ENCODE measurements around the gene FAM217A. TPM values are rescaled to one million over a fixed set of nuclear protein-coding genes. Genes with fewer than 3 reads are reported as not detected.

Gene FAM217A
- total and polyA plus RNA-seq, 2 of the 13 experiments (the other 11 are each of a cell fraction or from before 2014, with no cell fraction given) = not detected

DNA sequence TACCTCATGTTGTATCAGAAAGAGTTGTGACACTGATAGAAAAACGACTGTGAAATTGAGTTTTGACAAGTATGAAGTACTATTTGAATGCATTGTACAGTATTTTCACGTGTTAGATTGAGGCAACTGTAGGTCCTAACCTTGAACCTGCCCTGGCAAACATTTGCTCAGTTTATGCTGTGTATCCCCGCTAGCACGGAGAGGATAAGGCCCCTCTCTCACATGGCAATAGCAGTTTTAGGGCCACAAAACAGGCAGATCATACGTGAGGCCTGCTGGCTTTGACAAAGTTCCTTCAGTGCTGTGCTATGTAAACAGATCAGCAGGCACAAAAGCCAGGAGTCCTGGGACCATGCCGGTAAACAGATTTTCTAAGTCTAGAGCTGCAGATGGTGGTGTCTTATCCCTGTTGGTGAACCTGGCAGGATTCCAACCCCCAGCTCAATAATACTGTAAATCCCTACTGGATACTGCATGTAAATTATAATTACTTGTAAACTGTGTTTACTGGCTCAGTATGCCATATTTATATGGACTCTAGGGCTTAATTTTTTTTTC is 23.8 kb upstream of the FAM217A start (continued):
- TF ChIP-seq EHMT2 (IDR thresholded peaks at IDR 0.05; ENCODE audit: borderline replicate concordance, low read depth, low read length) = no peak
- peak; percentile 97 for TF ChIP-seq TBX2 (CRISPR knock-in tag; IDR thresholded peaks at IDR 0.05; ENCODE audit: borderline replicate concordance)
- TF ChIP-seq ZNF225 (CRISPR knock-in tag; IDR thresholded peaks at IDR 0.05) = no peak
- TF ChIP-seq KAT8 (CRISPR knock-in tag; IDR thresholded peaks at IDR 0.05) = peak; percentile 75
- peak; percentile 78; the same call in 1 of the 2 replicates for TF ChIP-seq RBAK (CRISPR knock-in tag; IDR thresholded peaks at IDR 0.05)
- 0 out of 2 replicates have a peak, but pooled peaks have one; percentile 33 for TF ChIP-seq NFYB (CRISPR knock-in tag; IDR thresholded peaks at IDR 0.05)
- TF ChIP-seq NFRKB (IDR thresholded peaks at IDR 0.05) = no peak
- TF ChIP-seq, protein P1, sequence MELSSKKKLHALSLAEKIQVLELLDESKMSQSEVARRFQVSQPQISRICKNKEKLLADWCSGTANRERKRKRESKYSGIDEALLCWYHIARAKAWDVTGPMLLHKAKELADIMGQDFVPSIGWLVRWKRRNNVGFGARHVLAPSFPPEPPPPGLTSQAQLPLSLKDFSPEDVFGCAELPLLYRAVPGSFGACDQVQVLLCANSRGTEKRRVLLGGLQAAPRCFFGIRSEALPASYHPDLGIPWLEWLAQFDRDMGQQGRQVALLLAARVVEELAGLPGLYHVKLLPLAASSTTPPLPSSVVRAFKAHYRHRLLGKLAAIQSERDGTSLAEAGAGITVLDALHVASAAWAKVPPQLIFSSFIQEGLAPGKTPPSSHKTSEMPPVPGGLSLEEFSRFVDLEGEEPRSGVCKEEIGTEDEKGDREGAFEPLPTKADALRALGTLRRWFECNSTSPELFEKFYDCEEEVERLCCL (CRISPR knock-in tag; IDR thresholded peaks at IDR 0.05; ENCODE audit: borderline replicate concordance) = no peak
- no peak for TF ChIP-seq YY1 (IDR thresholded peaks at IDR 0.05; ENCODE audit: insufficient read depth, insufficient replicate concordance, low read depth, low read length)
- TF ChIP-seq, protein P2, sequence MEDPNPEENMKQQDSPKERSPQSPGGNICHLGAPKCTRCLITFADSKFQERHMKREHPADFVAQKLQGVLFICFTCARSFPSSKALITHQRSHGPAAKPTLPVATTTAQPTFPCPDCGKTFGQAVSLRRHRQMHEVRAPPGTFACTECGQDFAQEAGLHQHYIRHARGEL (CRISPR knock-in tag; IDR thresholded peaks at IDR 0.05) = no peak
- no peak for TF ChIP-seq RARG (CRISPR knock-in tag; IDR thresholded peaks at IDR 0.05; ENCODE audit: low read depth)
- TF ChIP-seq MLLT10 (CRISPR knock-in tag; IDR thresholded peaks at IDR 0.05) = no peak
- TF ChIP-seq KDM1A (CRISPR knock-in tag; IDR thresholded peaks at IDR 0.05) = peak; percentile 58; the same call in 1 of the 2 replicates
- TF ChIP-seq ZNF207 (IDR thresholded peaks at IDR 0.05; ENCODE audit: borderline replicate concordance) = no peak
- TF ChIP-seq STAG1 (CRISPR knock-in tag; IDR thresholded peaks at IDR 0.05) = no peak; the same call in 1 of the 2 replicates
- TF ChIP-seq FLYWCH1 (CRISPR knock-in tag; IDR thresholded peaks at IDR 0.05) = no peak
- TF ChIP-seq KDM6A (CRISPR knock-in tag; IDR thresholded peaks at IDR 0.05; ENCODE audit: low read depth) = peak; percentile 89
- peak; percentile 97; the same call in 1 of the 2 replicates for TF ChIP-seq FOXJ3 (CRISPR knock-in tag; IDR thresholded peaks at IDR 0.05; ENCODE audit: borderline replicate concordance)
- TF ChIP-seq SRF (IDR thresholded peaks at IDR 0.05; ENCODE audit: low read depth, low read length) = no peak
- no peak for TF ChIP-seq NFKB2 (CRISPR knock-in tag; IDR thresholded peaks at IDR 0.05; ENCODE audit: borderline replicate concordance)
- peak; percentile 41 for TF ChIP-seq ASH2L (IDR thresholded peaks at IDR 0.05; ENCODE audit: insufficient read length, low read depth, low read length)
- TF ChIP-seq, protein P3, sequence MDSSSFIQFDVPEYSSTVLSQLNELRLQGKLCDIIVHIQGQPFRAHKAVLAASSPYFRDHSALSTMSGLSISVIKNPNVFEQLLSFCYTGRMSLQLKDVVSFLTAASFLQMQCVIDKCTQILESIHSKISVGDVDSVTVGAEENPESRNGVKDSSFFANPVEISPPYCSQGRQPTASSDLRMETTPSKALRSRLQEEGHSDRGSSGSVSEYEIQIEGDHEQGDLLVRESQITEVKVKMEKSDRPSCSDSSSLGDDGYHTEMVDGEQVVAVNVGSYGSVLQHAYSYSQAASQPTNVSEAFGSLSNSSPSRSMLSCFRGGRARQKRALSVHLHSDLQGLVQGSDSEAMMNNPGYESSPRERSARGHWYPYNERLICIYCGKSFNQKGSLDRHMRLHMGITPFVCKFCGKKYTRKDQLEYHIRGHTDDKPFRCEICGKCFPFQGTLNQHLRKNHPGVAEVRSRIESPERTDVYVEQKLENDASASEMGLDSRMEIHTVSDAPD (CRISPR knock-in tag; IDR thresholded peaks at IDR 0.05) = peak; percentile 97
- no peak for TF ChIP-seq SP1 (IDR thresholded peaks at IDR 0.05)
- 0 out of 2 replicates have a peak, but pooled peaks have one; percentile 19 for TF ChIP-seq SP1 (CRISPR knock-in tag; IDR thresholded peaks at IDR 0.05)
- TF ChIP-seq, protein P4, sequence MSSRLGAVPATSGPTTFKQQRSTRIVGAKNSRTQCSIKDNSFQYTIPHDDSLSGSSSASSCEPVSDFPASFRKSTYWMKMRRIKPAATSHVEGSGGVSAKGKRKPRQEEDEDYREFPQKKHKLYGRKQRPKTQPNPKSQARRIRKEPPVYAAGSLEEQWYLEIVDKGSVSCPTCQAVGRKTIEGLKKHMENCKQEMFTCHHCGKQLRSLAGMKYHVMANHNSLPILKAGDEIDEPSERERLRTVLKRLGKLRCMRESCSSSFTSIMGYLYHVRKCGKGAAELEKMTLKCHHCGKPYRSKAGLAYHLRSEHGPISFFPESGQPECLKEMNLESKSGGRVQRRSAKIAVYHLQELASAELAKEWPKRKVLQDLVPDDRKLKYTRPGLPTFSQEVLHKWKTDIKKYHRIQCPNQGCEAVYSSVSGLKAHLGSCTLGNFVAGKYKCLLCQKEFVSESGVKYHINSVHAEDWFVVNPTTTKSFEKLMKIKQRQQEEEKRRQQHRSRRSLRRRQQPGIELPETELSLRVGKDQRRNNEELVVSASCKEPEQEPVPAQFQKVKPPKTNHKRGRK (CRISPR knock-in tag; IDR thresholded peaks at IDR 0.05) = no peak
- TF ChIP-seq KDM5B (CRISPR knock-in tag; IDR thresholded peaks at IDR 0.05; ENCODE audit: borderline replicate concordance) = no peak
- TF ChIP-seq ZNF775 (CRISPR knock-in tag; IDR thresholded peaks at IDR 0.05; ENCODE audit: borderline replicate concordance) = 0 out of 2 replicates have a peak, but pooled peaks have one; percentile 60

Measured in HepG2 (cell line).